NCI-H1694 treated with DMSO at 0.1 percent for 48 hours (cell line): ENCODE data around the gene CREM.
A peak's percentile ranks its signal among the peaks of the same experiment; 100 is the strongest.
"Not testable (repeated sequence)": the region's sequence is repeated elsewhere in the genome, so short reads cannot be mapped to it uniquely, and the experiment has no call there.

Experiments used
- DNase-seq: peaks from one replicate; lab custom pipeline; 2025; lab: John Stamatoyannopoulos, UW

CREM gene

DNA sequence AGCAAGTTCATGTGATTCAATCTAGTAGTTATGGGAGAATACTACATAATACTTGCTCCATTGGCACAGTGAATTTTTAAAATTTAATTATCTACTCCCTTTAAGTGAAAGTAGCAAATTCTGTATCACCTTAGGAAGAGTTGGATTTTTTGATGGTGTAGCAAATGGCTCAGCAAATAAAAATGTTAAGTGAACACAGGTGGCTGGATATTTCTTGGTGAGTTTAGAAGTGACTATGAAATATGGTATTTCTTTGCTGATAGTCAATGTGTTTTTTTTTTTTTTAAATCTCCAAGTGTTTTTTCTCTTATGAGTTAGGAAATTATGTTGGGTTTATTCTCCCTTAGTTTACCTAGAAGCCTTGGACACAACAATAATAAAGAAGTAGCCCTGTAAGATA, 67.8 kb downstream of the CREM start:
- DNase-seq = no peak

GRCh38 chr10:35194906-35195305, 68.3 kb downstream of the CREM start:
- no peak for DNase-seq

DNA sequence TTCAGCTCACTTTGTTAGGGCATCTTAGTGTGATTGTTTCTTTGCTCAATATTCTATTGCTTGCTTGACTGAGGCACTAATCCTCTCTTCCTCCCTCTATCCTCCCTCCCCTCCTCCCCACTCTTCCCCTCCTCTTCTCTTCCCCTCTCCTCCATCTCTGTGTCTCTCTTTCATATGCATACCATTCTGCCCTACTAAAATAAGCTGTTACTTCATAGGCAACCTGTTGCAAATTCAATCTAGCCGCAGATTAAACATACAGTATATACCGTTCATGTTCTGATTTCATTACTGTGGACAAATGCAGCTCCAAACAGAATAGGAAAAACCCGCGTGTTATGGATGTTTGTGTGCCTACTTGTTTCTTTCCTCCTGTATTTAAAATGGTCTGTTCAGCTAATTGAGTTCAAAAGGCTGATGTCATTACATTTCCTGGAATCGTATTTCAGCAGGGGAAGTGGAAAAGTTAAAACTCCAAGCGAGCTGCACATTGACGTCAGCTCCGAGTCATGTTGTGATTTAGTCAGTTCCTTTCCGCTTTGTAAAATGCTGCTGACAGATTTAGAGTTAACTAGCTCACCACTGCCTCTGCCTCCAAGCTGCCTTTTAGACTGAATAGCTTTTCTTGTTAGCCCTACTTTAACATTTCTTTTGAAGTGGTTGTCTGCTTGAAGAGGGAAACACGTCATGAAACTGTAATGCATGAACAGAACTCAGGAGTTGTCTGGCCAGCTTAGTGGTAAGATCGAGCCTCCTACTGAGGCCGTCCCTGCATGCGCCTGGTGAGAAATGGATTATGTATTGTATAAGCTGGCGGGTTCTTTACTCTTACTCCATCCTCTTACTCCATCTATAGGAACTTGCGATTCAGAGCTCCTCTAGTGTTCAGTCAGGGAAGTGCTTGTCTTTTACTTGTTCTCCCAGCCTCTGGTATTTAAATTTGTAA, 69.0 kb downstream of the CREM start:
- peak; percentile 63 for DNase-seq

- no peak for DNase-seq
These were observed 73.8 kb downstream of the CREM start for GRCh38 chr10:35200487-35200886.

GRCh38 chr10:35201234-35201633, 74.6 kb downstream of the CREM start:
- DNase-seq = no peak

DNA sequence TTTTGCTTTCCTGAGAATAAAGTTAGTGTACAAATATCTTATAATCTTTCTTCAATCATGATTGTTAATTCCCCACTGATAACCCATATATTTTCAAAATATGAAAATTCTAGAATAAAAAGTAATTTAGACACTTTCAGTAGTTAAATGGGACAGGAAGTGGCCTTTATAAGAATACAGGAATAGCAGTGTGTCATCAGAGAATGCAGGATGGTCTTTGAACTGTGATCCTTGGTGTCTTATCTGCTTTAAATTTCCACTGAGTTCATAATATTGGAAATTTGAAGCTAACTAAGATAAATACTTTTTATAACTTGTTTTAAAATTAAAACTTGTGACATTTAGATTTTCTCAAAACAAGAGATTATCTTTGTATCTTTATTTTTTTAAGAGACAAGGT, 75.4 kb downstream of the CREM start:
- DNase-seq = no peak

DNA sequence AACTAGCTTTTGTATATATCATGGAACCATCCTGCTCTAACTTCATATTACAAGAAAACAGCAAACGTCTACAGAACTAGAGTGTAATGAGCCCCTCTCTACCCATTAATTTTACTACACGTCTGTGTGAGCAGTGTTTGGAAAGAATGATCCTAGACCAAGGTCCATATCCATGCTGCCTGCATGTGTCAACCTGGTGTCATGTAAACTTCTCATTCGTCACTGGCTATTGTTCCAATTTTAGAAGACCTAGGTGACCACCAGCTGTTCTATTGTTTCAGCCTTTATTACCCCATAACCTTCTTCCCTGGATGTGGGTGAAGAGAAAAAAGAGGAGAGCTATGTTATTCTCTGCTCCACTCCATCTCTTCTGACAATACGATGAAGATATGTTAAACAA, 77.1 kb downstream of the CREM start:
- no peak for DNase-seq

DNA sequence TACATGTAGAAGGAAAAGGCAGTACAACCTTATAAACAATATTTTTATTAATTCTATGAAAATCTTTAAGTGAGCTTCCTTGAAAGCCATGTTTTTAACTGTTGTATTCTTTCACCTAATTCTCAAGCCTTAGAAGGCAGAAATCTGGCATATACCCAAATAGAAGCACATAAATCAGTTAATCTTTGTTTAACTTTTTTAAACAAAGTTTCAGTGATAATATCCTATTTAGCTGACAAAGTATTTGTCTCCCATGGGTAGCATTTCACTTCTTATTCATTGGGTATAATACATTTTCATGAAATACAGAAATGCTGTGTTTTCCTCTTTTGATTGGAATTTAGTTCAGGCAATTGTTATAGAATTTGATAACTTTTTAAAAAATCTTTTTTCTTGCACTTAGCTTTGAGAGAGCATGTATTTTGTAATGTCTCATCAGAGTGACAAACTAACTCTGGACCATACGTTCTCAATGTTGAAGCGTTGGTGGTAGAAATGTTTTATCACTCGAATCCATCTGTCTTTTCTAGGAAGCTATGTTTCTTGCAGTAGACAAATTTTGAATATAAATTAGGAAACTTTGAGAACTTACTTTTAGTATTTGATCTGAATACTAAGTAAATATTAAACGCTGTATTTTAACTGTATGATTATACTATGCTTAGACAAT, 78.1 kb downstream of the CREM start:
- no peak for DNase-seq

DNA sequence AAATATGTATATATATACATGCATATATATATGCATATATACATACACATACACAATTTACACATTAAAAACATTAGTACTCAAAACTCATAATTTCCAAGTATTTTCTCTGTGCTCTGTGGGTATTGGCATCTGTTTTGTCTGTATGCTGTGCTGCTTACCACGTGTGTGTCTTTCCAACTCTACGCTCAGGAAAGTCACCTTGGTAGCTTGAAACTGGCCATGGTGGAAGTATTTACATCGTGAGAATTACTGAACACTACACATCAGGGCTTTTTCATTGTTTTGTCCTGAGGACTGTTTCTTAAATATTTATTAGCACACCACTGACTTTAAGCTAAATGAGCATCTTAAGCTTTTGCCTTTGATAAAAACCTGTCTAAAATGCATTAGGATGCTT, 79.6 kb downstream of the CREM start:
- no peak for DNase-seq

GRCh38 chr10:35208536-35208935, 81.9 kb downstream of the CREM start:
- DNase-seq = no peak

- no peak for DNase-seq
These were observed 82.4 kb downstream of the CREM start for GRCh38 chr10:35208949-35209613.

- no peak for DNase-seq
These were observed 84.3 kb downstream of the CREM start for GRCh38 chr10:35210961-35211360.

- no peak for DNase-seq
These were observed 84.7 kb downstream of the CREM start for GRCh38 chr10:35211390-35211789.

DNA sequence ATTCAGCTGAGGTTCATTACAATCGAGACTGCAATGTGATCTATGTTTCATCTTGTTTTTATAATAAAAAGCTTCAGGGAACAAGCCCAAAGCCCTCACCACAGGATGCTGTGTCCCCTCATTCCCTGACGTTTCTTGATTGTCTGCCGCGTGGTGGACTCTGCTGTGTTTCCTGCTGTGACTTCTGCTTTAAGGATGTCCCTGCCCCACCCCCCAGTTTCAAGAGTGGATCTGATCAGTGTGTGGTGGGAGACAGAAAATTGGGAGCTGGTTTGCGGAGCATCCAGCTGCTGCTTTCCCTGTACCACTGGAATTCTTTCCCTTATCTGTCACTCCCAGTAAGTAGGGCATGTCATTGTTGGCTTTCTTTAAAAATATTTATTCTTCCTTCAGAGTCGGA, 86.2 kb downstream of the CREM start:
- no peak for DNase-seq

DNA sequence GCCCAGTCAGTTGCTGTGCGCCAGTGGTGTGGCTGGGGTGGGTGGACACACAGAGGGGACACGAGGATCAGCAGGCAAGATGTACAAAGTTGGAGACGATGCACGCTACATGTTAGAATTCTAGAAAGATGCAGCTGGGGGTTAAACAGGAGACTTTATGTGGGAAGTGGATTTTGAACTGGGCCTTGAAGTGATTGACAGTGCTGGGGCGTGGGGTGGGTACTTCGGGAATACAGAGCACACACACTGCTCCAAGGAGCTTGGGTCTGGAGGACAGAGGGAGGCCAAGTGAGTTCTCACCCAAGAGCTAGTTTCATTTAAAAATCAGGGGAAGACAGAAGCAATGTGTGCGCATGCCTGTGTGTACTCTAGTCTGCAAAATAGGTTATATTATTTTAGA, 87.1 kb downstream of the CREM start:
- no peak for DNase-seq

- no peak for DNase-seq
These were observed 88.0 kb downstream of the CREM start for GRCh38 chr10:35214607-35215020.

GRCh38 chr10:35215107-35215506, 88.5 kb downstream of the CREM start:
- no peak for DNase-seq

DNA sequence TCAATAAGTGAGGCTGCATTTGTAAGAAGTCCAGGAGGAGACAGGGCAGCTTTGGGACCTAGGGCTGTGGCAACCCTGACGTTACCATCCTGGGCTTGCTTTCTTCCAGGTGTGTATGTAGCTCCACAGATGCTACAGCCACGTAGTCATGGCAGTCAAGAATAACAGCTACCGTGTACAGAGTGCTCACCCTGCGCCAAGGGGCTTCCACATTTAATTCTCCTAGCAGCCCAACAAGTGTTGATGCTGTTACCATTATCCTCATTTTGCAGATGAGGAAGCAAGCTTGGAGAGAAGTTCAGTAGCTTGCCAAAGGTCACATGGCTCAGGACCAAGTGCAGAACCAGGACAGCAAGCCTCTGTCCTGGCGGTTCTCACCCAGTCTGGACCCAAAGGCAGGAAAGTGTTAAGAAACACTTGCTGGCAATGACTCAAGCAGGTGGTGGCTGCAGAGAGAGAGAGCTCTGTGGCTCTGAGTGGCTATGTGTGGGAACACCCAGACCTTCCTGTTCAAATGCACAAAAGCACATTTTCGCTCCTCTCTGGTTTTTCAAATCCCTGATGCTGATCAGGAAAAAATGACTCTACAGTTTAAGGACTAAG, 89.8 kb downstream of the CREM start:
- no peak for DNase-seq

DNA sequence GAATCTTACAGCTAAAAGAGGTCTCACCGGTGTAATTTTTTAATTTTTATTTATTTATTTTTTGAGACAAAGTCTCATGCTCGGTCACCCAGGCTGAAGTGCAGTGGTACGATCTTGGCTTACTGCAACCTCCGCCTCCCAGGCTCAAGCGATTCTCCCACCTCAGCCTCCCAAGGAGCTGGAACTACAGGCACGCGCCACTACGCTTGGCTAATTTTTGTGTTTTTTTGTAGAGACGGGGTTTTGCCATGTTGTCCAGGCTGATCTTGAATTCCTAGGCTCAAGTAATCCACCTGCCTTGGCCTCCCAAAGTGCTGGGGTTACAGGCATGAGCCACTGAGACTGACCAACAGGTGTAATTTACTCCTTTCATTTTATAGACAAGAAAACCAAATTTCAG, 90.3 kb downstream of the CREM start:
- DNase-seq = not testable (repeated sequence)

DNA sequence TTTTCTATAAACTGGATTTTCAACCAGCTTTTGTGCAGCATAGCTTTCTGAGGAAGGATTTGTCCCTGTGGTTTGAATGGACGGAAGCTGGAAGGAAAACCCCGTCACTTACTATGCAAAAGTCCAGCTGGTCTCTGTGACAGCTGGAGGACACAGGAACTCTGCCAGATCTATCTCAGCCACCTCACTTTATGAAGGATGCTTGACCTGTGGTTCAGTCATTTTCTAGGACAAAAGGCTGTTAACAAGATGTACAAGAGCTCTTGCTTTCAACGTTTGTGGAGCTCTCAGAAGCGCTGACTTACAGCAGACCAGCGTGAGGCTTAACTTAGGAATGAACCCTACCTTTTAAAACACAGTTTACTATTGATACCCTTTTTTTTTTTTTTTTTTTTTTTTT, 90.8 kb downstream of the CREM start:
- DNase-seq = no peak

GRCh38 chr10:35218339-35218955, 91.8 kb downstream of the CREM start:
- peak; percentile 80 for DNase-seq

GRCh38 chr10:35219292-35219691, 92.6 kb downstream of the CREM start:
- no peak for DNase-seq
